ENCODE results near the gene WDCP. TPM values are rescaled to one million over a fixed set of nuclear protein-coding genes. Genes with fewer than 3 reads are reported as not detected.

Gene WDCP
- total RNA-seq, 1 donor from 2014 or later = 12.5 TPM

DNA sequence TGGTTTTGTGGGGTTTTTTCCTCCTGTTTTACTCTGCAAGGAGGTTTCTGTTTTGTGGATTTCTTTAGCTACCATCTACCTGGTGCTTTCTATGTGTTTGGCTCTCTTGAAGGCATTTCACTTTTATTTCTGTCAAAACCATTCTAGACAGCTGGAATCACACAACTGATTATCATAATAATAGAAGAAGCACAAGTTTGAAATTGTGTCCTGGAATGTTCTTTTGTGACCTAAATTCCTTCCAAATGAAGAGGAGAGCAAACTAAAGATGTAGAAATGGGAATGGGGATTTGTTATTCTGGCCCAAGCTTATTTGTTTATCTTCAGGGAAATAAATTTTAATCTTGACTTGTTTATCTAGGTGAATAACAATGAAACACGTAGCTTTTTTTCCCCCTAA is 54.3 kb downstream of the WDCP start:
- H3K27ac Mint-ChIP-seq (ENCODE audit: unreplicated experiment) = no peak overlapping the region
- no peaks in the 10 kb centered on the region for H3K27me3 Mint-ChIP-seq (ENCODE audit: low read depth)
- no peaks in the 10 kb centered on the region for H3K9me3 Mint-ChIP-seq (ENCODE audit: low read depth)
- no peak for DNase-seq (ENCODE audit: low spot score)
- peaks cover 3% of the 10 kb centered on the region for H3K36me3 Mint-ChIP-seq (ENCODE audit: low read depth)
- H3K4me1 Mint-ChIP-seq (ENCODE audit: low read depth) = no peaks in the 10 kb centered on the region
- no peak overlapping the region for H3K4me3 Mint-ChIP-seq (ENCODE audit: unreplicated experiment)
- TF ChIP-seq, protein P1, sequence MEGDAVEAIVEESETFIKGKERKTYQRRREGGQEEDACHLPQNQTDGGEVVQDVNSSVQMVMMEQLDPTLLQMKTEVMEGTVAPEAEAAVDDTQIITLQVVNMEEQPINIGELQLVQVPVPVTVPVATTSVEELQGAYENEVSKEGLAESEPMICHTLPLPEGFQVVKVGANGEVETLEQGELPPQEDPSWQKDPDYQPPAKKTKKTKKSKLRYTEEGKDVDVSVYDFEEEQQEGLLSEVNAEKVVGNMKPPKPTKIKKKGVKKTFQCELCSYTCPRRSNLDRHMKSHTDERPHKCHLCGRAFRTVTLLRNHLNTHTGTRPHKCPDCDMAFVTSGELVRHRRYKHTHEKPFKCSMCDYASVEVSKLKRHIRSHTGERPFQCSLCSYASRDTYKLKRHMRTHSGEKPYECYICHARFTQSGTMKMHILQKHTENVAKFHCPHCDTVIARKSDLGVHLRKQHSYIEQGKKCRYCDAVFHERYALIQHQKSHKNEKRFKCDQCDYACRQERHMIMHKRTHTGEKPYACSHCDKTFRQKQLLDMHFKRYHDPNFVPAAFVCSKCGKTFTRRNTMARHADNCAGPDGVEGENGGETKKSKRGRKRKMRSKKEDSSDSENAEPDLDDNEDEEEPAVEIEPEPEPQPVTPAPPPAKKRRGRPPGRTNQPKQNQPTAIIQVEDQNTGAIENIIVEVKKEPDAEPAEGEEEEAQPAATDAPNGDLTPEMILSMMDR (IDR thresholded peaks at IDR 0.05) = no peak

DNA sequence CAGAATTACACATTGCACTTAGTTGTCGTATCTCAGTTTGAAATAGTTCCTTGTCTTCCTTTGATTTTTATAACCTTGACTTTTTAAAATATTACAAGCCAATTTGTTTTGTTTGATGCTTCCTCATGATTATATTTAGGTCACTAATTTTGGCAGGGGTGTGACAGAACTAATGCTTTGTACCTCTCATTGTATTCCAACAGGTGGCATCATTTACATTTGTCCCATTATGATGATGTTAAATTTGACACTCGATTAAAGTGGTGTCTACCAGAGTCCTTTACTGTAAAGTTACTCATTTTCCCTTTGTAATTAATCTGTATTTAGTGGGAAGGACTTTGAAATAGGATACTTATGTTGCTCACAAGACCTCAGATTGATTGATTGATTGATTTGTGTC is 58.8 kb downstream of the WDCP start:
- TF ChIP-seq, protein P1 (IDR thresholded peaks at IDR 0.05) = peak; percentile 73
- no peak overlapping the region for H3K27ac Mint-ChIP-seq (ENCODE audit: unreplicated experiment)
- no peak overlapping the region for H3K4me3 Mint-ChIP-seq (ENCODE audit: unreplicated experiment)
- H3K36me3 Mint-ChIP-seq (ENCODE audit: low read depth) = peaks cover 5% of the 10 kb centered on the region
- no peaks in the 10 kb centered on the region for H3K9me3 Mint-ChIP-seq (ENCODE audit: low read depth)
- no peaks in the 10 kb centered on the region for H3K27me3 Mint-ChIP-seq (ENCODE audit: low read depth)
- no peaks in the 10 kb centered on the region for H3K4me1 Mint-ChIP-seq (ENCODE audit: low read depth)
- DNase-seq (ENCODE audit: low spot score) = no peak

Other genes starting within 250 kb of the WDCP start
- 15.8 to 20.9 TPM (median 15.9 TPM) in 3 replicates for gene ATAD2B, start 120.3 kb downstream of the WDCP start, total RNA-seq
- 15.8 to 19.0 TPM (median 18.1 TPM) in 3 replicates for gene UBXN2A, start 106.9 kb downstream of the WDCP start, total RNA-seq
- 0.51 TPM in 1 of 3 replicates, not detected in the others for gene MFSD2B, start 37.3 kb downstream of the WDCP start, total RNA-seq
- gene FKBP1B, start 2.4 kb upstream of the WDCP start, total RNA-seq = 10.4 to 18.2 TPM (median 16.2 TPM) in 3 replicates
- 67.0 to 81.9 TPM (median 72.0 TPM) in 3 replicates for gene SF3B6, start 28.9 kb upstream of the WDCP start, total RNA-seq
- 48.6 to 56.7 TPM (median 51.7 TPM) in 3 replicates for gene TP53I3, start 37.4 kb upstream of the WDCP start, total RNA-seq
- gene PFN4, start 75.9 kb upstream of the WDCP start, total RNA-seq = 1.3 to 1.4 TPM (median 1.3 TPM) in 3 replicates
- 15.8 to 21.5 TPM (median 19.0 TPM) in 3 replicates for gene FAM228B, start 76.1 kb upstream of the WDCP start, total RNA-seq
- 0.22 to 0.58 TPM (median 0.31 TPM) in 3 replicates for gene FAM228A, start 127.7 kb upstream of the WDCP start, total RNA-seq

Measured in chondrocyte (in vitro differentiated cells).